Adrenal gland (tissue), 5 donors: ENCODE data around the gene NDUFS5.

Experiments used
- CTCF ChIP-seq, 6 experiments: fragments of 450-650 bp in 4 of 6; fragments of 200-600 bp in 2 of 6; sonication (generic) in 1 of 6; IDR thresholded peaks; 1 replicate in 5 of 6; 2 replicates in 1 of 6; pipeline versions ENCODE4 v1.5.1 to v1.8.0; 2016 to 2021; ENCODE audit warnings: antibody characterized with exemption in 6 of 6, mild to moderate bottlenecking in 2 of 6, moderate library complexity in 1 of 6
- POLR2A ChIP-seq, 2 donors: fragments of 450-650 bp; IDR thresholded peaks; one replicate each; pipeline ENCODE4 v1.6.1; 2017; ENCODE audit warnings: antibody characterized with exemption in 2 of 2, mild to moderate bottlenecking in 2 of 2, moderate library complexity in 1 of 2
- donor health status: DM: no; HTN: no; CAD: no.

GRCh38 chr1:38990738-38991637, 35.2 kb upstream of the NDUFS5 start, which contains the start of gene AKIRIN1:
- TF ChIP-seq CTCF (IDR thresholded peaks at IDR 0.05) = peak in 3 of 6 experiments; percentile 17 to 35 (median 25)
- TF ChIP-seq POLR2A (IDR thresholded peaks at IDR 0.05) = peak; percentile 86 to 95
